ENCODE measurements around the gene FRS3.

DNA sequence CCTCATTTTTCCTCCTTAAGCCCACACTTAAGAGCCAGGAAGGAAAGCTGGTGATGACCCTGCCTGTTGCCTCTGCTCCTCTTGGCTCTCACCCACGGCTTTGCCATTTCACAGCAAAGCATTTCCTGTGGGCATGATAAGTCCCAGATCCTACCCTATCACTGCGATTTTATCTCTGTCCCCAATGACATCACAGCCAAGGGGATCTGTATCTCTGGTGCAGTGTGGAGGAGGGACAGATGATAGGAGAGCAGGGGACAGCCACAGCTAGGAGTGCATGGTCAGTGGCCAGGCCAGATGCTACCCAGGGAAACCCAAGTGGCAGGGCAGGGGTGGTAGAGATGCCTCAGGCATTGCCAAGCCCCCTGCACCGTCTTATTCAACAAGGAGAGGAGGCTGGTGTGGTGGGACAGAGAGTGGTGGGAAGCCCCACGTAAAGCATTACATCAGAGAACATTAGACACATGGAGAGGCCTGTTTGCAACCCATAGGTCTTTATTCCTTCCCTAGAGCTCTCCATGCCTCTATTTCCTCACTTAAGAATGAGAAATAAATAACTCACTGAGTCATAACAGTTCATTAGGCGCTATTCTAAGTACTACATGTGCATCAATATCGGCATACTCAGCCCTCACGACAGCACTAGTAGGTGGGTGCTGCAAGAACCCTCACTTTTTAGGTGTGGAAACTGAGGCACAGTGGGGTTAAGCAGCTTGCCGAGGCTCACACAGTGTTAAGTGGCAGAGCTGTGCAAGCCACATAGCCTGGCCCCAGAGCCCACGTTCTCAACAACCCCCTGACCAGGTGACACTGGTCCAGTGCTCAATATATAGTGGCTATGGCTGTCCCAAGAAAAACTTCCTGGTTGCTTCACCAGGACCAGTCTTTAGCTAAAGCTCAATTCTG is 48.9 kb downstream of the FRS3 start:
- TF ChIP-seq, protein P1, sequence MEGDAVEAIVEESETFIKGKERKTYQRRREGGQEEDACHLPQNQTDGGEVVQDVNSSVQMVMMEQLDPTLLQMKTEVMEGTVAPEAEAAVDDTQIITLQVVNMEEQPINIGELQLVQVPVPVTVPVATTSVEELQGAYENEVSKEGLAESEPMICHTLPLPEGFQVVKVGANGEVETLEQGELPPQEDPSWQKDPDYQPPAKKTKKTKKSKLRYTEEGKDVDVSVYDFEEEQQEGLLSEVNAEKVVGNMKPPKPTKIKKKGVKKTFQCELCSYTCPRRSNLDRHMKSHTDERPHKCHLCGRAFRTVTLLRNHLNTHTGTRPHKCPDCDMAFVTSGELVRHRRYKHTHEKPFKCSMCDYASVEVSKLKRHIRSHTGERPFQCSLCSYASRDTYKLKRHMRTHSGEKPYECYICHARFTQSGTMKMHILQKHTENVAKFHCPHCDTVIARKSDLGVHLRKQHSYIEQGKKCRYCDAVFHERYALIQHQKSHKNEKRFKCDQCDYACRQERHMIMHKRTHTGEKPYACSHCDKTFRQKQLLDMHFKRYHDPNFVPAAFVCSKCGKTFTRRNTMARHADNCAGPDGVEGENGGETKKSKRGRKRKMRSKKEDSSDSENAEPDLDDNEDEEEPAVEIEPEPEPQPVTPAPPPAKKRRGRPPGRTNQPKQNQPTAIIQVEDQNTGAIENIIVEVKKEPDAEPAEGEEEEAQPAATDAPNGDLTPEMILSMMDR (IDR thresholded peaks at IDR 0.05; ENCODE audit: insufficient read depth, low read length, poor library complexity, severe bottlenecking): no peak
- TF ChIP-seq EZH2phosphoT487 (conservative IDR thresholded peaks at IDR 0.05; ENCODE audit: low read length): no peak
